NCI-H345 treated with DMSO at 0.1 percent for 48 hours (cell line): Measurements from ENCODE around the gene IFNW1.
"Not testable (repeated sequence)": the region's sequence is repeated elsewhere in the genome, so short reads cannot be mapped to it uniquely, and the experiment has no call there.

ENCODE experiments used
- DNase-seq: peaks from one replicate; lab custom pipeline; 2025; ENCODE audit not compliant: unreplicated experiment; lab: John Stamatoyannopoulos, UW

IFNW1 gene

GRCh38 chr9:21141427-21141882, at the start of gene IFNW1:
TSS of gene IFNW1 (minus strand) at chr9:21141832. CDS start at chr9:21141570, 262 bp downstream.
- DNase-seq, result no peak

- not testable (repeated sequence) for DNase-seq
Observed at GRCh38 chr9:21187487-21187886, 45.9 kb upstream of the IFNW1 start, which contains the start of gene IFNA4. TSS of gene IFNA4 (minus strand) at chr9:21187587. CDS start at chr9:21187531, 56 bp downstream.

- DNase-seq, result not testable (repeated sequence)
Observed at GRCh38 chr9:21182810-21183736, 41.4 kb upstream of the IFNW1 start.

- DNase-seq, result no peak
Observed at GRCh38 chr9:21174671-21175070, 33.0 kb upstream of the IFNW1 start.

- DNase-seq, result no peak
Observed at GRCh38 chr9:21172156-21172555, 30.5 kb upstream of the IFNW1 start.

GRCh38 chr9:21171351-21171750, 29.7 kb upstream of the IFNW1 start:
- DNase-seq, result no peak

- DNase-seq, result not testable (repeated sequence)
Observed at GRCh38 chr9:21166560-21166959, 24.9 kb upstream of the IFNW1 start, which contains the start of gene IFNA21. TSS of gene IFNA21 (minus strand) at chr9:21166660. CDS start at chr9:21166612, 48 bp downstream.

- DNase-seq, result no peak
Observed at GRCh38 chr9:21165516-21165915, 23.9 kb upstream of the IFNW1 start.

- no peak for DNase-seq
Observed at GRCh38 chr9:21160178-21160577, 18.5 kb upstream of the IFNW1 start.

- DNase-seq, result no peak
Observed at GRCh38 chr9:21155501-21155900, 13.9 kb upstream of the IFNW1 start.

GRCh38 chr9:21154018-21154608, 12.5 kb upstream of the IFNW1 start:
- peak; percentile 2 for DNase-seq

- DNase-seq, result no peak
Observed at GRCh38 chr9:21153336-21154017, 11.8 kb upstream of the IFNW1 start.

GRCh38 chr9:21144603-21145002, 3.0 kb upstream of the IFNW1 start:
- no peak for DNase-seq

- no peak for DNase-seq
Observed at GRCh38 chr9:21137020-21137419, 4.6 kb downstream of the IFNW1 start.

GRCh38 chr9:21135736-21136135, 5.9 kb downstream of the IFNW1 start:
- DNase-seq, result no peak

- not testable (repeated sequence) for DNase-seq
Observed at GRCh38 chr9:21128186-21128585, 13.4 kb downstream of the IFNW1 start.

- no peak for DNase-seq
Observed at GRCh38 chr9:21121595-21122251, 19.9 kb downstream of the IFNW1 start.

- DNase-seq, result no peak
Observed at GRCh38 chr9:21121079-21121478, 20.6 kb downstream of the IFNW1 start.

- DNase-seq, result no peak
Observed at GRCh38 chr9:21119093-21119770, 22.4 kb downstream of the IFNW1 start.

- DNase-seq, result no peak
Observed at GRCh38 chr9:21114311-21114710, 27.3 kb downstream of the IFNW1 start.
